HCT116 (cell line): ENCODE data around the gene EDN1.

Source experiments
- ATF3 ChIP-seq: IDR thresholded peaks from 2 replicates; pipeline ENCODE4 v1.6.1; 2012
- CBX3 ChIP-seq: IDR thresholded peaks from 2 replicates; pipeline ENCODE4 v1.6.1; 2012; ENCODE audit warnings: low read depth
- CEBPB ChIP-seq: IDR thresholded peaks from 2 replicates; pipeline ENCODE4 v1.6.1; 2012; ENCODE audit warnings: low read depth
- EGR1 ChIP-seq: IDR thresholded peaks from 2 replicates; pipeline ENCODE4 v1.6.1; 2012; ENCODE audit warnings: low read depth
- EZH2 ChIP-seq: fragments of 200-600 bp; sonication (generic); IDR thresholded peaks from 2 replicates; pipeline ENCODE4 v1.6.1; 2017; ENCODE audit warnings: antibody characterized with exemption, mixed run types
- EZH2phosphoT487 ChIP-seq: fragments of 200-600 bp; IDR thresholded peaks from 2 replicates; pipeline ENCODE4 v1.6.1; 2018; ENCODE audit warnings: antibody characterized with exemption, borderline replicate concordance
- POLR2AphosphoS5 ChIP-seq: IDR thresholded peaks from 2 replicates; pipeline ENCODE4 v1.6.1; 2011; ENCODE audit warnings: mild to moderate bottlenecking, low read depth, low read length, moderate library complexity
- RAD21 ChIP-seq: IDR thresholded peaks from 2 replicates; pipeline ENCODE4 v1.6.1; 2012; ENCODE audit warnings: low read depth, mild to moderate bottlenecking
- YY1 ChIP-seq: IDR thresholded peaks from 2 replicates; pipeline ENCODE4 v1.6.1; 2011; ENCODE audit warnings: low read length, low read depth, moderate library complexity, mild to moderate bottlenecking; ENCODE audit not compliant: insufficient replicate concordance; ENCODE audit errors: extremely low read depth
- TF ChIP-seq, protein P1 (sequence below), 3 experiments: fragments of 200-600 bp in 1 of 3; sonication (generic) in 1 of 3; IDR thresholded peaks in 2 of 3; conservative IDR thresholded peaks in 1 of 3; 2 replicates each; pipeline ENCODE4 v1.5.1; 2012 to 2017; ENCODE audit warnings: low read depth in 2 of 3, low read length in 2 of 3, antibody characterized with exemption in 1 of 3, borderline replicate concordance in 1 of 3, control low read depth in 1 of 3, mild to moderate bottlenecking in 1 of 3, mixed read lengths in 1 of 3, mixed run types in 1 of 3, moderate library complexity in 1 of 3; ENCODE audit not compliant: insufficient read depth in 1 of 3
- TF ChIP-seq, protein P2 (sequence below): IDR thresholded peaks from 2 replicates; pipeline ENCODE4 v1.6.1; 2012
- TF ChIP-seq, protein P3 (sequence below): IDR thresholded peaks from 2 replicates; pipeline ENCODE4 v1.6.1; 2012; ENCODE audit warnings: low read depth

DNA sequence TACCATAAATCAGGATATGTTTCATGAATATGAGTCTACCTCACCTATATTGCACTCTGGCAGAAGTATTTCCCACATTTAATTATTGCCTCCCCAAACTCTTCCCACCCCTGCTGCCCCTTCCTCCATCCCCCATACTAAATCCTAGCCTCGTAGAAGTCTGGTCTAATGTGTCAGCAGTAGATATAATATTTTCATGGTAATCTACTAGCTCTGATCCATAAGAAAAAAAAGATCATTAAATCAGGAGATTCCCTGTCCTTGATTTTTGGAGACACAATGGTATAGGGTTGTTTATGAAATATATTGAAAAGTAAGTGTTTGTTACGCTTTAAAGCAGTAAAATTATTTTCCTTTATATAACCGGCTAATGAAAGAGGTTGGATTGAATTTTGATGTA is 6.4 kb downstream of the EDN1 start:
- TF ChIP-seq, protein P1, sequence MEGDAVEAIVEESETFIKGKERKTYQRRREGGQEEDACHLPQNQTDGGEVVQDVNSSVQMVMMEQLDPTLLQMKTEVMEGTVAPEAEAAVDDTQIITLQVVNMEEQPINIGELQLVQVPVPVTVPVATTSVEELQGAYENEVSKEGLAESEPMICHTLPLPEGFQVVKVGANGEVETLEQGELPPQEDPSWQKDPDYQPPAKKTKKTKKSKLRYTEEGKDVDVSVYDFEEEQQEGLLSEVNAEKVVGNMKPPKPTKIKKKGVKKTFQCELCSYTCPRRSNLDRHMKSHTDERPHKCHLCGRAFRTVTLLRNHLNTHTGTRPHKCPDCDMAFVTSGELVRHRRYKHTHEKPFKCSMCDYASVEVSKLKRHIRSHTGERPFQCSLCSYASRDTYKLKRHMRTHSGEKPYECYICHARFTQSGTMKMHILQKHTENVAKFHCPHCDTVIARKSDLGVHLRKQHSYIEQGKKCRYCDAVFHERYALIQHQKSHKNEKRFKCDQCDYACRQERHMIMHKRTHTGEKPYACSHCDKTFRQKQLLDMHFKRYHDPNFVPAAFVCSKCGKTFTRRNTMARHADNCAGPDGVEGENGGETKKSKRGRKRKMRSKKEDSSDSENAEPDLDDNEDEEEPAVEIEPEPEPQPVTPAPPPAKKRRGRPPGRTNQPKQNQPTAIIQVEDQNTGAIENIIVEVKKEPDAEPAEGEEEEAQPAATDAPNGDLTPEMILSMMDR (IDR thresholded peaks at IDR 0.05 in 2 of 3, conservative IDR thresholded peaks at IDR 0.05 in 1 of 3; ENCODE audit: borderline replicate concordance in 1 of 3, insufficient read depth in 1 of 3, low read depth in 2 of 3, low read length in 2 of 3) = no peak
- TF ChIP-seq, protein P2, sequence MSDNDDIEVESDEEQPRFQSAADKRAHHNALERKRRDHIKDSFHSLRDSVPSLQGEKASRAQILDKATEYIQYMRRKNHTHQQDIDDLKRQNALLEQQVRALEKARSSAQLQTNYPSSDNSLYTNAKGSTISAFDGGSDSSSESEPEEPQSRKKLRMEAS = no peak
- TF ChIP-seq ATF3 = no peak
- TF ChIP-seq EZH2phosphoT487 = no peak
- no peak for TF ChIP-seq POLR2AphosphoS5
- no peak for TF ChIP-seq EGR1
- no peak for TF ChIP-seq RAD21
- TF ChIP-seq CBX3 = no peak
- no peak for TF ChIP-seq YY1
- no peak for TF ChIP-seq EZH2
- TF ChIP-seq CEBPB = no peak
- TF ChIP-seq, protein P3, sequence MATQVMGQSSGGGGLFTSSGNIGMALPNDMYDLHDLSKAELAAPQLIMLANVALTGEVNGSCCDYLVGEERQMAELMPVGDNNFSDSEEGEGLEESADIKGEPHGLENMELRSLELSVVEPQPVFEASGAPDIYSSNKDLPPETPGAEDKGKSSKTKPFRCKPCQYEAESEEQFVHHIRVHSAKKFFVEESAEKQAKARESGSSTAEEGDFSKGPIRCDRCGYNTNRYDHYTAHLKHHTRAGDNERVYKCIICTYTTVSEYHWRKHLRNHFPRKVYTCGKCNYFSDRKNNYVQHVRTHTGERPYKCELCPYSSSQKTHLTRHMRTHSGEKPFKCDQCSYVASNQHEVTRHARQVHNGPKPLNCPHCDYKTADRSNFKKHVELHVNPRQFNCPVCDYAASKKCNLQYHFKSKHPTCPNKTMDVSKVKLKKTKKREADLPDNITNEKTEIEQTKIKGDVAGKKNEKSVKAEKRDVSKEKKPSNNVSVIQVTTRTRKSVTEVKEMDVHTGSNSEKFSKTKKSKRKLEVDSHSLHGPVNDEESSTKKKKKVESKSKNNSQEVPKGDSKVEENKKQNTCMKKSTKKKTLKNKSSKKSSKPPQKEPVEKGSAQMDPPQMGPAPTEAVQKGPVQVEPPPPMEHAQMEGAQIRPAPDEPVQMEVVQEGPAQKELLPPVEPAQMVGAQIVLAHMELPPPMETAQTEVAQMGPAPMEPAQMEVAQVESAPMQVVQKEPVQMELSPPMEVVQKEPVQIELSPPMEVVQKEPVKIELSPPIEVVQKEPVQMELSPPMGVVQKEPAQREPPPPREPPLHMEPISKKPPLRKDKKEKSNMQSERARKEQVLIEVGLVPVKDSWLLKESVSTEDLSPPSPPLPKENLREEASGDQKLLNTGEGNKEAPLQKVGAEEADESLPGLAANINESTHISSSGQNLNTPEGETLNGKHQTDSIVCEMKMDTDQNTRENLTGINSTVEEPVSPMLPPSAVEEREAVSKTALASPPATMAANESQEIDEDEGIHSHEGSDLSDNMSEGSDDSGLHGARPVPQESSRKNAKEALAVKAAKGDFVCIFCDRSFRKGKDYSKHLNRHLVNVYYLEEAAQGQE = no peak
